SK-N-SH (cell line): ENCODE measurements around the gene MPP4. TPM values are rescaled to one million over a fixed set of nuclear protein-coding genes. Genes with fewer than 3 reads are reported as not detected.
A peak's percentile ranks its signal among the peaks of the same experiment; 100 is the strongest.

Source experiments
- CTCF ChIA-PET: fragments of 300-600, 350-600 bp; formaldehyde crosslinking; extraction: SDS; loops from one replicate; lab custom pipeline; 2021; lab: Yijun Ruan, JAX
- POLR2A ChIA-PET: fragments of 350-600 bp; sonication (Branson Sonifier 250); formaldehyde crosslinking; extraction: SDS; loops from one replicate; lab custom pipeline; 2020; ENCODE audit warnings: antibody characterized with exemption, inconsistent platforms; lab: Yijun Ruan, JAX
- DNase-seq: peaks from one replicate; pipeline ENCODE4 v3.0.0; 2012
- H2AFZ ChIP-seq: fragments of 200-600 bp; sonication (generic); 2 replicates; pipeline ENCODE4 v1.8.1; 2016; ENCODE audit warnings: antibody characterized with exemption, mild to moderate bottlenecking, low read depth
- H3F3A ChIP-seq: fragments of 200-600 bp; sonication (generic); replicated peaks from 2 replicates; pipeline ENCODE3; 2016; ENCODE audit warnings: antibody characterized with exemption, mild to moderate bottlenecking; ENCODE audit not compliant: insufficient read depth
- H3K27ac ChIP-seq, 2 experiments: fragments of 200-500 bp in 1 of 2; fragments of 200-600 bp in 1 of 2; sonication (Bioruptor generic) in 1 of 2; sonication (generic), shearing (Covaris generic) in 1 of 2; 2 replicates each; pipeline versions ENCODE4 v1.5.1 to v1.6.1; 2014 to 2016; ENCODE audit warnings: low read depth in 2 of 2, inconsistent platforms in 1 of 2, low read length in 1 of 2, mild to moderate bottlenecking in 1 of 2, mixed read lengths in 1 of 2
- H3K27me3 ChIP-seq: fragments of 200-600 bp; sonication (generic), shearing (Covaris generic); 2 replicates; pipeline ENCODE4 v1.6.1; 2016; ENCODE audit warnings: mixed run types; ENCODE audit not compliant: insufficient read depth
- H3K36me3 ChIP-seq, 2 experiments: fragments of 200-500 bp in 1 of 2; fragments of 200-600 bp in 1 of 2; sonication (Bioruptor generic) in 1 of 2; sonication (generic) in 1 of 2; replicated peaks in 1 of 2; 2 replicates each; pipeline versions ENCODE3 to v1.5.1; 2014 to 2016; ENCODE audit warnings: low read length in 1 of 2, mild to moderate bottlenecking in 1 of 2; ENCODE audit not compliant: insufficient read depth in 2 of 2, control insufficient read depth in 1 of 2
- H3K4me1 ChIP-seq, 2 experiments: fragments of 200-500 bp in 1 of 2; fragments of 200-600 bp in 1 of 2; sonication (Bioruptor generic) in 1 of 2; sonication (generic), shearing (Covaris generic) in 1 of 2; 2 replicates each; pipeline versions ENCODE4 v1.5.1 to v1.6.1; 2014 to 2016; ENCODE audit warnings: low read depth in 1 of 2, low read length in 1 of 2, mixed run types in 1 of 2; ENCODE audit not compliant: insufficient read depth in 2 of 2, control insufficient read depth in 1 of 2
- H3K4me2 ChIP-seq: fragments of 200-600 bp; sonication (generic), shearing (Covaris generic); 2 replicates; pipeline ENCODE4 v1.6.1; 2017; ENCODE audit warnings: mixed run types
- H3K4me3 ChIP-seq, 2 experiments: fragments of 200-500 bp in 1 of 2; fragments of 200-600 bp in 1 of 2; sonication (Bioruptor generic) in 1 of 2; sonication (generic), shearing (Covaris generic) in 1 of 2; 2 replicates each; pipeline versions ENCODE4 v1.5.1 to v1.8.1; 2014 to 2016; ENCODE audit warnings: low read depth in 2 of 2, inconsistent platforms in 1 of 2, low read length in 1 of 2, mild to moderate bottlenecking in 1 of 2, mixed read lengths in 1 of 2, moderate library complexity in 1 of 2
- H3K79me2 ChIP-seq: fragments of 200-600 bp; sonication (generic); 2 replicates; pipeline ENCODE4 v1.8.1; 2017; ENCODE audit warnings: mild to moderate bottlenecking; ENCODE audit not compliant: insufficient read depth
- H3K9ac ChIP-seq: fragments of 200-600 bp; sonication (generic); 2 replicates; pipeline ENCODE4 v1.6.1; 2017; ENCODE audit warnings: mixed run types
- H3K9me2 ChIP-seq: fragments of 200-600 bp; sonication (generic); 2 replicates; pipeline ENCODE4 v1.6.1; 2017; ENCODE audit warnings: mixed run types
- H3K9me3 ChIP-seq: fragments of 200-600 bp; sonication (generic); 2 replicates; pipeline ENCODE4 v1.6.1; 2017; ENCODE audit warnings: mixed run types, mild to moderate bottlenecking, moderate library complexity
- H4K20me1 ChIP-seq: fragments of 200-600 bp; sonication (generic); 2 replicates; pipeline ENCODE4 v1.6.1; 2017; ENCODE audit warnings: mild to moderate bottlenecking, mixed run types; ENCODE audit not compliant: insufficient read depth
- ELF1 ChIP-seq: IDR thresholded peaks from 2 replicates; pipeline ENCODE4 v1.4.0; 2012
- EP300 ChIP-seq, 2 experiments: IDR thresholded peaks; 2 replicates each; pipeline versions ENCODE4 v1.4.0 to v1.6.1; 2012; ENCODE audit warnings: borderline replicate concordance in 1 of 2, low read depth in 1 of 2, low read length in 1 of 2
- EZH2phosphoT487 ChIP-seq: fragments of 200-600 bp; sonication (generic); IDR thresholded peaks from 2 replicates; pipeline ENCODE4 v1.6.1; 2017; ENCODE audit warnings: low read depth, mixed run types, mild to moderate bottlenecking, antibody characterized with exemption, moderate library complexity, borderline replicate concordance
- FOSL2 ChIP-seq: IDR thresholded peaks from 2 replicates; pipeline ENCODE4 v1.4.0; 2012; ENCODE audit warnings: low read depth, mild to moderate bottlenecking, moderate library complexity, borderline replicate concordance
- FOXJ3 ChIP-seq: sonication (generic); formaldehyde crosslinking; IDR thresholded peaks from 2 replicates; pipeline ENCODE4 v1.5.1; 2020; ENCODE audit warnings: mild to moderate bottlenecking, missing genetic modification reagents
- FOXM1 ChIP-seq: IDR thresholded peaks from 2 replicates; pipeline ENCODE4 v1.4.0; 2012; ENCODE audit warnings: low read depth, mild to moderate bottlenecking
- GABPA ChIP-seq: IDR thresholded peaks from 2 replicates; pipeline ENCODE4 v1.4.0; 2012; ENCODE audit warnings: low read depth, mild to moderate bottlenecking
- IRF3 ChIP-seq: fragments of 150-350 bp; IDR thresholded peaks from 2 replicates; pipeline ENCODE4 v1.6.1; 2016; ENCODE audit warnings: mild to moderate bottlenecking, low read depth, low read length
- JUND ChIP-seq: IDR thresholded peaks from 2 replicates; pipeline ENCODE4 v1.4.0; 2012
- MAX ChIP-seq: IDR thresholded peaks from 2 replicates; pipeline ENCODE4 v1.4.0; 2012; ENCODE audit warnings: low read depth
- MEF2A ChIP-seq: IDR thresholded peaks from 2 replicates; pipeline ENCODE4 v1.4.0; 2012; ENCODE audit warnings: low read depth, borderline replicate concordance
- MXI1 ChIP-seq: IDR thresholded peaks from 2 replicates; pipeline ENCODE4 v1.6.1; 2012; ENCODE audit warnings: mild to moderate bottlenecking, low read depth, low read length, improper control_type of control experiment
- NFIC ChIP-seq: IDR thresholded peaks from 2 replicates; pipeline ENCODE4 v1.4.0; 2012; ENCODE audit warnings: borderline replicate concordance
- NRF1 ChIP-seq: IDR thresholded peaks from 2 replicates; pipeline ENCODE4 v1.6.1; 2012; ENCODE audit warnings: low read depth, mild to moderate bottlenecking, low read length
- POLR2AphosphoS5 ChIP-seq: IDR thresholded peaks from 2 replicates; pipeline ENCODE4 v1.6.1; 2012; ENCODE audit warnings: low read depth, low read length
- RCOR1 ChIP-seq: fragments of 150-350 bp; IDR thresholded peaks from 2 replicates; pipeline ENCODE4 v1.6.1; 2017; ENCODE audit warnings: antibody characterized with exemption, low read length
- REST ChIP-seq: IDR thresholded peaks from 2 replicates; pipeline ENCODE4 v1.6.1; 2012; ENCODE audit warnings: mild to moderate bottlenecking, low read depth, low read length, moderate library complexity
- RFX5 ChIP-seq: IDR thresholded peaks from 2 replicates; pipeline ENCODE4 v1.6.1; 2012; ENCODE audit warnings: mild to moderate bottlenecking, improper control_type of control experiment, low read length
- SMC3 ChIP-seq: IDR thresholded peaks from 2 replicates; pipeline ENCODE4 v1.6.1; 2012; ENCODE audit warnings: low read depth, low read length, improper control_type of control experiment
- TAF1 ChIP-seq: IDR thresholded peaks from 2 replicates; pipeline ENCODE4 v1.6.1; 2012; ENCODE audit warnings: low read depth, mild to moderate bottlenecking, low read length, moderate library complexity, borderline replicate concordance
- TCF12 ChIP-seq: IDR thresholded peaks from 2 replicates; pipeline ENCODE4 v1.4.0; 2012
- TEAD4 ChIP-seq: IDR thresholded peaks from 2 replicates; pipeline ENCODE4 v1.4.0; 2012; ENCODE audit warnings: mild to moderate bottlenecking, borderline replicate concordance; ENCODE audit not compliant: insufficient read depth
- USF1 ChIP-seq: IDR thresholded peaks from 2 replicates; pipeline ENCODE4 v1.4.0; 2012; ENCODE audit warnings: low read depth, borderline replicate concordance
- YY1 ChIP-seq: IDR thresholded peaks from 2 replicates; pipeline ENCODE4 v1.4.0; 2012; ENCODE audit warnings: low read depth, mild to moderate bottlenecking
- ZBTB33 ChIP-seq: IDR thresholded peaks from 2 replicates; pipeline ENCODE4 v1.4.0; 2012; ENCODE audit warnings: low read depth, borderline replicate concordance
- WGBS: methylation state at CpG from one replicate; pipeline ENCODE4 v1.1.6; 2017; ENCODE audit warnings: low lambda C conversion rate; 5-methylcytosine and 5-hydroxymethylcytosine counted together
- polyA plus RNA-seq, 3 experiments: library from polyadenylated mRNA; depleted of rRNA; stranded (reverse); fragments of >200 nt; gene quantifications; 2 replicates each; pipeline ENCODE4 v1.2.3, GENCODE V29; 2012

The MPP4 gene
- 24.4 and 40.7 TPM in 2 replicates for polyA plus RNA-seq (2012; rRNA removed)
- polyA plus RNA-seq (2012; cell fraction: cytosol; rRNA removed) = 19.8 and 20.1 TPM in 2 replicates
- polyA plus RNA-seq (2012; cell fraction: nucleus; rRNA removed) = 70.0 and 114 TPM in 2 replicates

- peak within 1 kb of the TSS; percentile 18 to 21; a peak in 3 of 4 replicates for H3K4me3 ChIP-seq
- peaks cover 9% of the 10 kb centered on the region; the same call in 1 of the 2 replicates for H3K79me2 ChIP-seq
- H3K36me3 ChIP-seq = peaks cover 28 to 42% of the 10 kb centered on the region in 2 experiments
- peak within 1 kb of the TSS; percentile 72 for H3K4me2 ChIP-seq
- peak within 1 kb of the TSS; percentile 66 for H3K9ac ChIP-seq
- CTCF ChIA-PET = interaction anchor here (0.6 to 1.5 kb wide), 2 partner anchors 480 to 892 kb away, joined by 3 to 5 read pairs; no protein-coding TSS in a partner anchor
- H3K9me3 ChIP-seq = no peaks in the 10 kb centered on the region
- H4K20me1 ChIP-seq = no peaks in the 10 kb centered on the region
- POLR2A ChIA-PET = no interaction called here
- H2AFZ ChIP-seq = no peak within 1 kb of the TSS
- peak; percentile 12 for DNase-seq
- H3F3A ChIP-seq = peaks cover 50% of the 10 kb centered on the region
- WGBS = 13% methylated on average over 3 of the region's 3 CpGs
- no peaks in the 10 kb centered on the region for H3K27me3 ChIP-seq
- H3K9me2 ChIP-seq = no peaks in the 10 kb centered on the region
- peaks cover 21 to 56% of the 10 kb centered on the region in 2 experiments for H3K4me1 ChIP-seq
- H3K27ac ChIP-seq = peak within 1 kb of the TSS; percentile 89 to 96
- peak; percentile 80 for TF ChIP-seq FOXM1
- TF ChIP-seq POLR2AphosphoS5 = no peak; the same call in 1 of the 2 replicates
- no peak for TF ChIP-seq MXI1
- no peak for TF ChIP-seq ELF1
- peak; percentile 60 to 94 for TF ChIP-seq EP300 (IDR thresholded peaks at IDR 0.05; ENCODE audit: borderline replicate concordance in 1 of 2, low read depth in 1 of 2, low read length in 1 of 2)
- TF ChIP-seq NFIC = peak; percentile 73; the same call in 1 of the 2 replicates
- TF ChIP-seq RCOR1 = no peak
- TF ChIP-seq TAF1 = peak; percentile 31; the same call in 1 of the 2 replicates
- TF ChIP-seq REST = no peak
- TF ChIP-seq RFX5 = no peak
- TF ChIP-seq GABPA = no peak
- peak; percentile 82; the same call in 1 of the 2 replicates for TF ChIP-seq TEAD4
- TF ChIP-seq FOSL2 = peak; percentile 70; the same call in 1 of the 2 replicates
- TF ChIP-seq USF1 = no peak
- TF ChIP-seq NRF1 = no peak
- TF ChIP-seq JUND = peak; percentile 83
- TF ChIP-seq EZH2phosphoT487 = no peak
- no peak for TF ChIP-seq FOXJ3
- TF ChIP-seq IRF3 = no peak
- TF ChIP-seq MEF2A = peak; percentile 4; the same call in 1 of the 2 replicates
- no peak for TF ChIP-seq SMC3
- peak; percentile 92 for TF ChIP-seq TCF12
- no peak for TF ChIP-seq MAX
- peak; percentile 55; the same call in 1 of the 2 replicates for TF ChIP-seq ZBTB33
- no peak for TF ChIP-seq YY1
Measured at GRCh38 chr2:201698588-201699226, at the start of gene MPP4. MPP4 (minus strand) TSS chr2:201698644; CDS start chr2:201693954, 4,690 bp downstream.
